ENCODE measurements around the gene PTPA. TPM values are rescaled to one million over a fixed set of nuclear protein-coding genes. Genes with fewer than 3 reads are reported as not detected.

The PTPA gene
- total and polyA plus RNA-seq, 2 donors (not counting 3 experiments of a cell fraction or from before 2014, with no cell fraction given), result 97.7 to 121 TPM

- POLR2A ChIA-PET, result interaction anchor here (0.5 to 2.2 kb wide), 9 partner anchors 15 to 484 kb away, joined by 3 to 14 read pairs (median 4); partner anchors contain the start of genes IER5L and NTMT1
- no TSS peak for BruUV-seq (replicated peaks)
- dilution Hi-C loops (cut with MboI; ENCODE audit: extremely low pct_ligation_motif_present, low sequenced_read_pairs), result no loop called here
- TF ChIP-seq POLR2AphosphoS5 (IDR thresholded peaks at IDR 0.05; ENCODE audit: insufficient read depth, low read depth, low read length), result peak; percentile 22
- TF ChIP-seq JUN (IDR thresholded peaks at IDR 0.05; ENCODE audit: borderline replicate concordance, insufficient read depth, insufficient read length, low read depth), result no peak
- Histone ChIP-seq H3K79me2 (ENCODE audit: control insufficient read depth, insufficient read depth, low read length) (peaks cover 4% of the 10 kb centered on the region), H3K9me3 (replicated peaks; ENCODE audit: control insufficient read depth, insufficient read depth, low read length) (no peaks in the 10 kb centered on the region), H3K4me3 (replicated peaks in 1 of 3; ENCODE audit: insufficient read depth in 1 of 3, low read depth in 1 of 3, low read length in 3 of 3) (no peak overlapping the region), H2AFZ (ENCODE audit: low read depth, low read length) (no peak overlapping the region), H3K9me1 (replicated peaks; ENCODE audit: control insufficient read depth, extremely low read depth, insufficient read depth, low read length) (no peaks in the 10 kb centered on the region), H3K4me2 (ENCODE audit: insufficient read depth, low read length) (no peak overlapping the region), H3K9ac (replicated peaks; ENCODE audit: extremely low read depth, insufficient read depth, low read length) (no peak overlapping the region), H3K4me1 (ENCODE audit: control insufficient read depth, extremely low read depth, insufficient read depth, low read length) (peaks cover 58% of the 10 kb centered on the region), H3K36me3 (ENCODE audit: control insufficient read depth in 2 of 2, extremely low read depth in 1 of 2, insufficient read depth in 2 of 2, low read length in 2 of 2) (peaks cover 3 to 4% of the 10 kb centered on the region in 2 experiments), H4K20me1 (replicated peaks; ENCODE audit: control insufficient read depth, extremely low read depth, insufficient read depth, low read length) (no peaks in the 10 kb centered on the region), H3K27ac (ENCODE audit: insufficient read depth, low read depth, low read length) (peak overlapping the region; percentile 99), H3K27me3 (ENCODE audit: control insufficient read depth in 2 of 2, insufficient read depth in 2 of 2, low read length in 2 of 2) (no peaks in the 10 kb centered on the region)
- CTCF ChIA-PET, result interaction anchor here (0.6 to 9.5 kb wide), 41 partner anchors 8 to 595 kb away, joined by 3 to 287 read pairs (median 5); partner anchors contain the start of genes C9orf50, CRAT, IER5L and NTMT1
- no peak for FAIRE-seq
- DNase-seq (ENCODE audit: low read depth, low spot score), result no peak
- intact Hi-C loops (cut with micrococcal nuclease), result loop anchor here (2.0 kb wide), 1 partner anchor 60 kb away; no protein-coding TSS in a partner anchor
Observed at GRCh38 chr9:129142138-129142935, 31.1 kb downstream of the PTPA start.

- POLR2A ChIA-PET, result interaction anchor here (0.5 to 2.2 kb wide), 10 partner anchors 14 to 483 kb away, joined by 3 to 14 read pairs (median 4); partner anchors contain the start of genes IER5L and NTMT1
- no peaks in the 10 kb centered on the region for H4K20me1 ChIP-seq (replicated peaks; ENCODE audit: control insufficient read depth, extremely low read depth, insufficient read depth, low read length)
Observed at GRCh38 chr9:129143031-129143927, 32.1 kb downstream of the PTPA start.

More at GRCh38 chr9:129143031-129143927, 32.1 kb downstream of the PTPA start:
- peak; percentile 88 for DNase-seq (ENCODE audit: low read depth, low spot score)
- peak overlapping the region; percentile 38 for H3K4me2 ChIP-seq (ENCODE audit: insufficient read depth, low read length)
- CTCF ChIA-PET, result interaction anchor here (0.6 to 9.5 kb wide), 41 partner anchors 8 to 594 kb away, joined by 3 to 287 read pairs (median 5); partner anchors contain the start of genes C9orf50, CRAT, IER5L and NTMT1
- dilution Hi-C loops (cut with MboI; ENCODE audit: extremely low pct_ligation_motif_present, low sequenced_read_pairs) (no loop called here), intact Hi-C loops (cut with micrococcal nuclease) (loop anchor here (1.0 to 2.0 kb wide), 5 partner anchors 24 to 353 kb away; no protein-coding TSS in a partner anchor)
- H3K79me2 ChIP-seq (ENCODE audit: control insufficient read depth, insufficient read depth, low read length), result peaks cover 4% of the 10 kb centered on the region
- no peak overlapping the region for H2AFZ ChIP-seq (ENCODE audit: low read depth, low read length)
- FAIRE-seq, result peak; percentile 98
- no peaks in the 10 kb centered on the region for H3K9me3 ChIP-seq (replicated peaks; ENCODE audit: control insufficient read depth, insufficient read depth, low read length)
- TF ChIP-seq EZH2 (IDR thresholded peaks at IDR 0.05; ENCODE audit: borderline replicate concordance, low read depth, low read length, severe bottlenecking) (no peak), MYC (IDR thresholded peaks at IDR 0.05; ENCODE audit: low read depth, low read length) (no peak), MAX (IDR thresholded peaks at IDR 0.05; ENCODE audit: insufficient read depth, insufficient read length) (no peak), JUN (IDR thresholded peaks at IDR 0.05; ENCODE audit: borderline replicate concordance, insufficient read depth, insufficient read length, low read depth) (no peak), CTCF (IDR thresholded peaks at IDR 0.05; ENCODE audit: extremely low read depth in 1 of 2, insufficient read depth in 1 of 2, low read depth in 1 of 2, low read length in 2 of 2) (peak; percentile 97 to 98), FOS (IDR thresholded peaks at IDR 0.05; ENCODE audit: borderline replicate concordance, insufficient read depth, low read length) (no peak), POLR2A (IDR thresholded peaks at IDR 0.05; ENCODE audit: low read depth, low read length) (no peak), POLR2AphosphoS5 (IDR thresholded peaks at IDR 0.05; ENCODE audit: insufficient read depth, low read depth, low read length) (peak; percentile 91)
- H3K4me1 ChIP-seq (ENCODE audit: control insufficient read depth, extremely low read depth, insufficient read depth, low read length), result peaks cover 56% of the 10 kb centered on the region
- peak overlapping the region in 1 of 3 experiments; percentile 8 for H3K4me3 ChIP-seq (replicated peaks in 1 of 3; ENCODE audit: insufficient read depth in 1 of 3, low read depth in 1 of 3, low read length in 3 of 3)
- H3K27ac ChIP-seq (ENCODE audit: insufficient read depth, low read depth, low read length), result peak overlapping the region; percentile 99
- no peaks in the 10 kb centered on the region for H3K36me3 ChIP-seq (ENCODE audit: control insufficient read depth in 2 of 2, extremely low read depth in 1 of 2, insufficient read depth in 2 of 2, low read length in 2 of 2)
- BruUV-seq (replicated peaks), result TSS peak; percentile 13
- no peaks in the 10 kb centered on the region for H3K9me1 ChIP-seq (replicated peaks; ENCODE audit: control insufficient read depth, extremely low read depth, insufficient read depth, low read length)
- H3K9ac ChIP-seq (replicated peaks; ENCODE audit: extremely low read depth, insufficient read depth, low read length), result peak overlapping the region; percentile 40
- H3K27me3 ChIP-seq (ENCODE audit: control insufficient read depth in 2 of 2, insufficient read depth in 2 of 2, low read length in 2 of 2), result no peaks in the 10 kb centered on the region

All from endothelial cell of umbilical vein (primary cell).